GM18520 (cell line): Measurements from ENCODE around the gene SURF6.
"Not testable (repeated sequence)": the region's sequence is repeated elsewhere in the genome, so short reads cannot be mapped to it uniquely, and the experiment has no call there.

Source experiments
- ATAC-seq: cut with Tn5 transposase; IDR thresholded peaks from one replicate; pipeline ENCODE4 v1.9.1; 2021; ENCODE audit not compliant: unreplicated experiment

The SURF6 gene

GRCh38 chr9:133348718-133349573 lies 13.0 kb upstream of the SURF6 start:
- no peak for ATAC-seq

DNA sequence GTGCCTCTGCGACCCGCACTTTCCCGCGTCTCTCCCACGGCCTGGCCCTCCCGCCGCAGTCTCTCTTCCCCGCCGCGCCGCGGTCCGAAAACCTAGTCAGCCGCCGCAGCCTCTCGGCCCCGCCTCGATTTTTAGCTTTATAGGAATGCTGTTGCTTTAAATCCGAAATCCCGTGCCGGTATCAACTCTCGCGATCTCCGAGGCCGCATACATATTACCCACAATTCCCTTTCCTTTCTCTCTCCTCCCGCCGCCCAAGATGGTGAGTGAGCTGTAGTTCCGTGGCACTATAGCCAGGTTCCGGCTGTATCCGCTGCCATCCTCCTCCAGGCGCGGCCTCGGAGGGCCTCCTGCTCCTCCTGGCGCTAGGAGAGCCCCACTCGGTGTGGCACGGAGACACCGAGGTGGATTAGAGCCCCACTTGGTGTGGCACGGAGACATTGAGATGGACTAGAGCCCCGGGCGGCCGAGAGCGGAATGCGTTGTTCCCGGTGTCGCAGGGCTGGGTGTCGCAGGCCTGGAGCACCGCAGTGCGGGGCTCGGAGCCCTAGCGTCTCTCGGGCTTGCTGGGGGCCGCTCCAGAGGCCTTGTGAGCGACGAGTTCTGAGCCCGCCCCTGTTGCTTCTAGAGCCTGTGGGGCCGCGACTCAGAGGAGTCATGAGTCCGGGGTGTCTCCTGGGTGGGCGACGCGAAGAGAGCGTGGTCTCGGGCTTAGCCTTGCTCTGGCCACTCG lies 12.2 kb upstream of the SURF6 start, which contains the start of the genes MED22 and RPL7A:
TSS of gene MED22 (minus strand) at position 147 of the 733 bp plus-strand sequence. CDS start 1,469 bp downstream, outside the sequence.
TSS of gene RPL7A (plus strand) at position 234 of the 733 bp plus-strand sequence. CDS start at position 260, 26 bp downstream.
- ATAC-seq: peak; percentile 58

DNA sequence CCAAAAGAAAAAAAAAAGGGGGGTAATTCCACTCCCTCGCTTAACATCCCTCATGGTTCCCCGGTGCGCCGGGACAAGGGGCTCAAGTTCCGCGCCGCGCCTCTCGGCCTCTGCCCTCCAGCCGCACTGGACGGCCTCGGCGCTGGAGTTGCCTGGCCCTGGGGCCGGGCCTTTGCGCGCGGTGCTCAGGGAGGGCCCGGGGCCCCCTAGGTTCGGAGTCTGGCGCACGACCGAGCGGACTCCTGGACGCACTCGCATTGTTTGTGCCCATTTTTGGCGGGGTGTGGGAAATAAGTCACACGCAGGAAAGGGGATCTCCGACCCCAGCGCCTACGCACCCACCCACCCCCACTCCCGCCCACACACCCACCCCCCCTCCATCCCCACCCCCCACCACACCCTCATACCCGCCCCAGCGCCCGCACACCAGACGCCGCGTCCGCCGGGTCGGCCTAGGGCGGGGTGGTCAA lies 11.6 kb upstream of the SURF6 start:
- ATAC-seq: peak; percentile 17

- ATAC-seq: no peak
Observed at GRCh38 chr9:133346021-133346785, 10.2 kb upstream of the SURF6 start.

GRCh38 chr9:133345596-133345995 lies 9.6 kb upstream of the SURF6 start:
- ATAC-seq: no peak

DNA sequence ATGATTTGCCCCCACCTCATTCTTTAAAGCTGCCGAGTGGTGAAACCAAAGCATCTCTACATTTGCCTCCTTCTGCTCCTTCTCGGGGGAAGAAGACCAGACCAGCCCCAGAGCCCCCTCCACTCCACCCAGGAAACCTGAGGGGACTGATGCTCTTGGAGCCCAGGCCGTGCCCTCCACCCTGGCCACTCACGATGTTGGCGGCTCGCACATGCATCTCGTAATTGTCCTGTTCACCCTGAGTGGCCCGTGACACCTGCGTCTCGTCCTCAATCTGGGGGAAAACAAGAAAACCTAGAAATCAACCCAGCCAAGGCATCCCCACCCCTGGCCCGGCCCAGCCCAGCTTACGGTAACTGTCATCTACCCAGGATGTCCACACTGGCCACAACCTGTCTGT lies 9.0 kb upstream of the SURF6 start:
- ATAC-seq: no peak

DNA sequence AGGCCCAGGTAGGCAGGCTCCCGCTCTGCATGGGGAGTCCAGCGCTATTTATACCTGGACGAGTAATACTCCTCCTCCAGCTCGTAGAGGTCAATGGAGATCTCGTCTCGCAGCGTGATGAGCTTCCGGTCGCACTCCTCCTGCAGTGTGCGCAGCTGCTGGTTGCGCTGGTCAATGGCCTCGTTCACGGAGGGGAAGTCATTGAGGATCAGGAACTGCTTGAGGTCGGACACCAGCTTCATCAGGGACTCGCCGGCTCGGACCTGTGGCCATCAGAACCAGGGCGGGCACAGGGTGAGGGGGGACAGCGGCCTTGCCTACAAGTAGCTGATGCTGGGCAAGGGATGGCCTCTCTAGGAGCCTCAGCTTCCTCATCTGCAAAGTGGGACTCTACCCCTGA lies 8.1 kb upstream of the SURF6 start:
- ATAC-seq: no peak

DNA sequence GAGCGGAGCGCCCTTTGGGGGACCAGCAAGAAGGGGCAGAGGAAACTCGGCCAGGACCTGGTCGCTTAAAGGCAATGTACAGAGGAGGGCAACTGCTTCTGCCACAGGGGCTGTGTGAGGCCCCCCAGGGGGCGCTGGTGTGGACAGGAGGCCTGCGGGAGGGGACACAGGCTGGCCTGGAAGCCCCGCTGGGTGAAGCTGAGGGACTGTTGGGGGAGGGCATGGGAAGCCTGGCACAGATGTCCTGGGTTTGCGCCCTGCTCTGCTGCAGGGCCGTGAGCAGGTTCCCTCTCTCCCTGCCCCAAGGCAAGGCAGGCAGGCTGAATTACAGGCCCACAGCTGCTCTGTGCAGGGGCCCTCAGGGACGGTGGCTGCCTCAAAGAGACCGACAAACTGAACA lies 6.6 kb upstream of the SURF6 start:
- ATAC-seq: no peak

DNA sequence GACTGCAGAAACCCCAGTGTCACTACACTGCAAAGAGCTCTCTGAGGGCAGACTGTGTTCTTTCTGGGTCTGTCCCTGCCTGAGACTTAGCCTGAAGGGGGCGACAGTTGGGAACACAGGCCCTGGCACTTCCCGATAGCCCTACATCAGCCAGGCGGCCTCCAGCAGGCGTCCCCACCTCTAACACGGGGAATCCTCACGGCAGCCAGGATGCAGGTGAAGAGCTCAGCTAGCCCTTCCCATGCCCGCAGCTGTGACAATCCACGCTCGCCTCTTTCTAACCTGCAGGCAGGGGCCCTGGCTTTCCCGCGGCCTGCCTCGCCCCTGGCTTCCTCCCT lies 6.0 kb upstream of the SURF6 start:
- ATAC-seq: no peak

DNA sequence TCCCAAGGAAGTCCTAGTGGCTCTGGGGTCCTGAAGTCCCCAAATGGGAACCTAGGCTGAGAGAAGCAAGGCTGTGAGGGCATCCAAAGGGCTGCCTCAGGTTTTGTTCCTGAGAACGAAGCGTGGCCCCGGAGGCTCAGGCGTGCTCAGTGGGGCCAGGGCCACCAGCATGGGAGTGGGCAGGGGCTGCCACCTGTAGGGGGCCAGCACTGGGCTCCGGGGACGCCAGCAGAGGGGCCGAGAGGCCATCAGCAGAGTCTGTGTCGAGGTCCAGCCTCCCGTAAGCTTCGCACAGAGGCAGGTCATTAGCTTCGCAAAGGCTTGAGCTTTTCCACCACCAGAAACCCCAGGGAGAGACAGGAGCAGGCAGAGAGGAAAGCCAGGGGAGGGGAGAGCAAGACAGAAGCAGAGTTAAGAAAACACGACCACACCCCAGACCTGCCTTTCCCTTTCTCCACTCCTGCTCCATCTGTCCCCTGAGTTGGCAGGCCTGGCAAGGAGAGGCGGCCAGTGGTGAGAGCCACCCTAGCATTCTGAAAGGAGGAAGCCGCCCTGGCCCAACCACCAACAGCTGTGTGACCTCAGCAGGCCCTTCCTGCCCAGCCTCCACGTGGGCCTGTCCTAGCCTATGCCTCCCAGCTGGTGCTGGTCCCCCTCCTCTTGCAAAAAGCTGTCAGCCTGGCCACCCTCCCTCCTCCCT lies 5.5 kb upstream of the SURF6 start:
- no peak for ATAC-seq

GRCh38 chr9:133340916-133341315 lies 4.9 kb upstream of the SURF6 start:
- ATAC-seq: no peak

GRCh38 chr9:133340256-133340655 lies 4.3 kb upstream of the SURF6 start:
- ATAC-seq: no peak

DNA sequence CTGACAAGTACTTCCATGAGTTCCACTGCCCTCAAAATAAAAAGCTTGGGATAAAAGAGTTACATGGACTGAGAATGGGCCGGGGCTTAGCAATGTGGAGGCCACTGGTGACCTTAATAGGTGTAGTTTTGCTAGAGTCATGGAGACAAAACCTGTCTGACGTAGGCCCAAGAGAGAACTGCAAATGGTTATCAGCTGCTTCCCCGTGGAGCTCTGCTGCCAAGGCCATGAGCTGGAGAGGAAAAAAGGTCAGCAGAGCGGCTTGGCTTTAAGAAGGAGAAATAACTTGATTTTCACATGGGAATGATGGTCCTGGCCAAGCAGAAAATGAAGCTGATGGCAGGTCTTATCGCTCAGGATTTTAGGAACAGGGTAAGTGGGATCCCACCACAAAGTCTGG lies 3.7 kb upstream of the SURF6 start:
- no peak for ATAC-seq

- ATAC-seq: not testable (repeated sequence)
Observed at GRCh38 chr9:133334888-133335287, 1.1 kb downstream of the SURF6 start.

DNA sequence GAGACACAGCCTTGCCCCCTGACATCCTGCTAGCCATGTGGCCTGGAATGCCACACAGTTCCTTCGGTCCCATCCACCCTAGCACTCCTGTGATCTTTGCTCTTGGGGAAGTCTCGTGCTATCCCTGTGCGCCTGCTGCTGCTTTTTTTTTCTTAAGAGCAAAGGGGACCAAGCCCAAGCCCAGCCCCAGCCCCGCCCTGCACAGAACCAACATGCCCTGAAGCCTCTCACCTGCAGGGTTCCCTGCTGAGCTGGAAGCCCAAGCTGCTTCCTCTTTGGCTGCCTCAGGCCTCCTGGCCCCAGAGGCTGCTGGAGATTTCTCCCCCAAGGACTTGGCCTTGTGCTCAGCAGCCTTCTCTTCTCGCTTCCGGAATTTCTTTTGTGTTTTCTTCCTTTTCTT lies 1.8 kb downstream of the SURF6 start:
- ATAC-seq: no peak

DNA sequence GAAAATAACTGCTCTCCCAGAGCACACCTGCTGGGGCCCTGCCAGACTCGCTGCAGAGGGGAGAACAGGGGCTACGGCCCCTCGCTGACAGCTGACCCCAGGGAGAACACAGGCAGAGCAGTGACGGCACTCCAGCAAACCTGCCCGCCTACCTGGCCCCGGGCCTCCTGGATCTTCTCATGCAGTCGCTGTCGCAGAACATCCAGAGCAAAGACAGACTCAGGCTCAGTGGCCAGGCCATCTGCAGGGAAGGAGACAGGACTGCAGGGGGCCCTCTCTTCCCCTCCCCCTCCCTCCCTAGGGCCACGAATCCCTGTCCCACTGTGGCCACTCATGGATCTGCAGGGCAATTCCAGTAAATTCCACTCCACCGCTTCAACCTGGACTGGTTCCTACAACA lies 2.4 kb downstream of the SURF6 start:
- ATAC-seq: no peak

- no peak for ATAC-seq
Observed at GRCh38 chr9:133333011-133333410, 3.0 kb downstream of the SURF6 start.

DNA sequence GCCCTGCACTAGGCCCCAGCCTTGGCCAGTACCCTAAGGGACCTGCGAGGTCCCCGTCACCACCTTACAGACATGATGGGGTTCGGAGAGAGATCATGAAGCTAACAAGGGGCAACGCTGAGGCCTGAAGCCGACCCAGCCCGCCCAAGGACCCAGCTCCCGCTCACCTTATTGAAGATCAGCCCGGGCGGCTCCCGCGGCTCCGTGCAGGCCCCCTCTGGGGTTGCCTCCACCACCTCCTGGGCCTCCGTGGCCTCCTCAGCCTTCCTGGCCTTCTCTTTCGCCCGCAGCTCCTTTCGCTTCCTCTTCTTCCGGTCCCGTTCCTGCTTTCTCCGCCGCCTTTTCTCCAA lies 3.6 kb downstream of the SURF6 start:
- ATAC-seq: no peak

DNA sequence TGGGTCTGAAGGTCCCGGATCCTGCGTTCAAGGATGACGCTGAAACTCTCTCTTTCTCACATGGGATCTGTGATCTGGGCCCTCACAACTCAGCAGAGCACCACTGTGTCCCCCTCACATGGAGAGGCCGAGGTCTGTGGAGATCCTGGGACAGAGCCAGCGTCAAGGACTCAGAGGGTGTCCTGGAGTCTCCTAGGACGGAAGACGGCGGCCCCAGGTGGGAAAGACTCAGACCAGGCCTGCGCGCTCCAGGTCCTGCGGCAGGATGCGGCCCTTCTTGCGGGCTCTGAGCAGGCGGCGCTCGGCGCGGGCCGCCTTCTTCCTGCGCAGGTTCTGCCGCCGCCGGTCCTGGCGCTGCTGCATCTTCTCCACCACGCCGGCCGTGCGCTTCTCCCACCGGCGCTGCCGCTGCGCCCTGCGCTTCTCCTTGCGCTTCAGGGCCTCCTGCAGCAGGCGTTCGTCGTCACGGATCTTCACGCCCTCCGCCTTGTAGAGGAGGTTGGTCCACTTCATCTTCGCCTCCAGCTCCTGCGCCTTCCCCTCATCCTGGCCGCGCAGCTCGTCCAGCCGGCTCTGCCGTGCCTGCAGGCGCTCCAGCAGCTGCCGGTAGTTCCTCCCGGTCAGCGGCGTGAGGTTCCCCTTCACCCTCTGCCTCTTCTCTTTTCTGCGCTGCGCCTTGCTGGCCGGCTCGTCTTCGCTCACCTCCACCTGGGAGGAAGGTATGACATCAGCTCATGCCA lies 4.2 kb downstream of the SURF6 start:
- ATAC-seq: no peak

DNA sequence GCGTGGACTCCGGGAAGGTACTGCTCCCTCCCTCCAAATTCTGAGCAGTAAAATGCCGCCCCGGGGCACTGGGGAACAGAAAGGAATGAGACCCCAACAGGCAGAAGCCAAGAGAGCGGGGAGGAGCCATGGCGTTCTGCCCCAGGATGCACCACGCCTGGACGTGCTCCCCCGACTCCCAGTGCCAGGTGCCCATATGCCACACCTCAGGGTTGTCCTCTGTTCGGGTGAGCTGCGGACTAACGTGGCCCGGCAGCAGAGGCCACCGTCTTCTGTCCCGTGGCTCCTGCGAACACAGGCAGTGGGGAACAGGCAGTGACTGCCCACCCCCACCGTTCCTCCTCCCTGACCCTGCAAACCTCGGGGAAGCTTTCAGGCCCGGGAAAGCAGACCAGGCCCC lies 4.8 kb downstream of the SURF6 start:
- no peak for ATAC-seq
